ENCODE results near the gene SH3PXD2B.

DNA sequence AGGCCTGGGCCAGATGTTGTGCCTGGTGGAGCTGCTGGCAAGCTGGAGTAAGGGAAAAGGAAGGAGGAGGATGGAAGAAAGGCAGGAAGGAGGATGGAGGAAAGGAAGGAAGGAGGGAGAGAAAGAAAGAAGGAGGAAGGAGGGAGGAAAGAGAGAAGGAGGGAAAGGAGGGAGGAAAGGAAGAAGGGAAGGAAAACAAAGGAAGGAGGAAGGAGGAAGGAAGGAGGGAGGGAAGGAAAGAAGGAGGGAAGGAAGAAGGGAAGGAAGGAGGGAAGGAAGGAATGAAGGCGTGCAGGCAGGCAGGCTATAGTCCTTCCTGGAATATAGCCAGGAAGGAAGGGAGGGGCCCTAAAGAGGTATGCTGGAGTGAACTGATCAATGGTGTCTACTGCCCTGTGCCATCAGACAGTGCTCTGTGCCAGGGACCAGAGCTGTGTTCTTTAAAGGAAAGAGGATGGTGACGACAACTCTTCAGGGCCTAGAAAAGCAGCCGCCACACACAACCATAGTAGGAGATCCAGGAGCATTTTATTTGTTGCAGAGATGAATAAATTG lies 109.4 kb downstream of the SH3PXD2B start:
- TF ChIP-seq GATA3 (IDR thresholded peaks at IDR 0.05; ENCODE audit: low read depth, low read length) (no peak), GATA2 (IDR thresholded peaks at IDR 0.05; ENCODE audit: low read depth, low read length) (no peak)

All from SH-SY5Y (cell line).